Chondrocyte (in vitro differentiated cells): ENCODE data around the gene TRAPPC14. TPM values are rescaled to one million over a fixed set of nuclear protein-coding genes. Genes with fewer than 3 reads are reported as not detected.
"Not testable (repeated sequence)": the region's sequence is repeated elsewhere in the genome, so short reads cannot be mapped to it uniquely, and the experiment has no call there.

Experiments
- DNase-seq: peaks from one replicate; pipeline ENCODE4 v3.0.0; 2021; ENCODE audit warnings: mixed read lengths, low spot score
- H3K27ac Mint-ChIP-seq: one replicate; pipeline ENCODE4 v1.8.0; 2021; ENCODE audit warnings: mild to moderate bottlenecking, moderate library complexity, mixed read lengths; ENCODE audit not compliant: unreplicated experiment
- H3K27me3 Mint-ChIP-seq: 2 replicates; pipeline ENCODE4 v1.8.0; 2021; ENCODE audit warnings: low read depth, mixed read lengths
- H3K36me3 Mint-ChIP-seq: 2 replicates; pipeline ENCODE4 v1.8.0; 2021; ENCODE audit warnings: low read depth, mixed read lengths
- H3K4me1 Mint-ChIP-seq: 2 replicates; pipeline ENCODE4 v1.8.0; 2021; ENCODE audit warnings: low read depth, mild to moderate bottlenecking, mixed read lengths
- H3K4me3 Mint-ChIP-seq: one replicate; pipeline ENCODE4 v1.8.0; 2021; ENCODE audit warnings: mild to moderate bottlenecking, moderate library complexity, mixed read lengths; ENCODE audit not compliant: unreplicated experiment
- H3K9me3 Mint-ChIP-seq: 2 replicates; pipeline ENCODE4 v1.8.0; 2021; ENCODE audit warnings: low read depth, mixed read lengths
- total RNA-seq: library from RNA; stranded (reverse); gene quantifications from 3 replicates; pipeline ENCODE4 v1.2.1, GENCODE V29; 2021
- TF ChIP-seq, protein P1 (sequence below): fragments of 200-600 bp; sonication (generic); IDR thresholded peaks from 2 replicates; pipeline ENCODE4 v1.5.0; 2021; ENCODE audit warnings: antibody characterized with exemption, mild to moderate bottlenecking, moderate library complexity

Gene TRAPPC14
- total RNA-seq, 1 donor from 2014 or later: 15.4 TPM

- no peaks in the 10 kb centered on the region for H3K27me3 Mint-ChIP-seq
- DNase-seq: peak; percentile 99
- TF ChIP-seq, protein P1, sequence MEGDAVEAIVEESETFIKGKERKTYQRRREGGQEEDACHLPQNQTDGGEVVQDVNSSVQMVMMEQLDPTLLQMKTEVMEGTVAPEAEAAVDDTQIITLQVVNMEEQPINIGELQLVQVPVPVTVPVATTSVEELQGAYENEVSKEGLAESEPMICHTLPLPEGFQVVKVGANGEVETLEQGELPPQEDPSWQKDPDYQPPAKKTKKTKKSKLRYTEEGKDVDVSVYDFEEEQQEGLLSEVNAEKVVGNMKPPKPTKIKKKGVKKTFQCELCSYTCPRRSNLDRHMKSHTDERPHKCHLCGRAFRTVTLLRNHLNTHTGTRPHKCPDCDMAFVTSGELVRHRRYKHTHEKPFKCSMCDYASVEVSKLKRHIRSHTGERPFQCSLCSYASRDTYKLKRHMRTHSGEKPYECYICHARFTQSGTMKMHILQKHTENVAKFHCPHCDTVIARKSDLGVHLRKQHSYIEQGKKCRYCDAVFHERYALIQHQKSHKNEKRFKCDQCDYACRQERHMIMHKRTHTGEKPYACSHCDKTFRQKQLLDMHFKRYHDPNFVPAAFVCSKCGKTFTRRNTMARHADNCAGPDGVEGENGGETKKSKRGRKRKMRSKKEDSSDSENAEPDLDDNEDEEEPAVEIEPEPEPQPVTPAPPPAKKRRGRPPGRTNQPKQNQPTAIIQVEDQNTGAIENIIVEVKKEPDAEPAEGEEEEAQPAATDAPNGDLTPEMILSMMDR: peak; percentile 4
- H3K9me3 Mint-ChIP-seq: no peaks in the 10 kb centered on the region
- peaks cover 5% of the 10 kb centered on the region for H3K36me3 Mint-ChIP-seq
- peak within 1 kb of the TSS; percentile 94 for H3K27ac Mint-ChIP-seq
- H3K4me1 Mint-ChIP-seq: peaks cover 22% of the 10 kb centered on the region
- peak within 1 kb of the TSS; percentile 97 for H3K4me3 Mint-ChIP-seq
Observed at GRCh38 chr7:100148559-100149328, 9.8 kb downstream of the TRAPPC14 start, which contains the start of gene LAMTOR4. Gene LAMTOR4 (plus strand): TSS chr7:100148918. CDS start chr7:100148973, 55 bp downstream.

DNA sequence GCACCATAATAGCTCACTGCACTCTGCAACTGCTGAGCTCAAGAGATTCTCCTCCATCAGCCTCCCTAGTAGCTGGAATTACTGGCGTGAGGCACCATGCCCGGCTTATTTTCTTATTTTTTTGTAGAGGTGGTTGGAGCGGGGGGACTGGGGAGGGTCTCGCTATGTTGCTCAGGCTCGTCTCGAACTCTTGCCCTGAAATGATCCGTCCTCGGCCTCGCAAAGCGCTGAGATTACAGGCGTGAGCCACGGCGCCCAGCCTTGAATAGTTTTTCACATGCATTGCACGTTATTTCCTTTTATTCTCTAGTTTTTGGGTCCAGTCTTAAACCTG lies 10.3 kb downstream of the TRAPPC14 start:
- H3K4me1 Mint-ChIP-seq: peaks cover 22% of the 10 kb centered on the region
- peak overlapping the region; percentile 97 for H3K4me3 Mint-ChIP-seq
- H3K27ac Mint-ChIP-seq: peak overlapping the region; percentile 94
- no peaks in the 10 kb centered on the region for H3K9me3 Mint-ChIP-seq
- DNase-seq: no peak
- TF ChIP-seq, protein P1: no peak
- H3K27me3 Mint-ChIP-seq: no peaks in the 10 kb centered on the region
- H3K36me3 Mint-ChIP-seq: peaks cover 5% of the 10 kb centered on the region

DNA sequence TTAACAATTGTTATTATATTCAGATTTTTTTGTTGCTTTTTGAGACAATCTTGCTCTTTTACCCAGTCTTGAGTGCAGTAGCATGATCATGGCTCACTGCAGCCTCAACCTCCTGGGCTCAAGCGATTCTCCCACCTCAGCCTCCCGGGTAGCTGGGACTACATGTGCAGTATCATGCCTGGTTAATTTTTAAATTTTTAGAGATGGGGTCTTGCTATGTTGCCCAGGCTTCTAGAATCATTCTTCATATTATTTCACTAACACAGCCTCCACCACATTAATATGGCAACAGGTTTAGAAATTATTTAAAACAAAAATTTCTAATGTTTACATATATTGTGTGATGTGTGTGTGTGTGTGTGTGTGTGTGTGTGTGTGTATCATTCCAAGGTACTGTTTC lies 11.2 kb downstream of the TRAPPC14 start:
- DNase-seq: no peak
- no peak overlapping the region for H3K27ac Mint-ChIP-seq
- no peaks in the 10 kb centered on the region for H3K27me3 Mint-ChIP-seq
- H3K4me3 Mint-ChIP-seq: no peak overlapping the region
- H3K4me1 Mint-ChIP-seq: peaks cover 22% of the 10 kb centered on the region
- H3K9me3 Mint-ChIP-seq: no peaks in the 10 kb centered on the region
- TF ChIP-seq, protein P1: no peak
- H3K36me3 Mint-ChIP-seq: peaks cover 2% of the 10 kb centered on the region

DNA sequence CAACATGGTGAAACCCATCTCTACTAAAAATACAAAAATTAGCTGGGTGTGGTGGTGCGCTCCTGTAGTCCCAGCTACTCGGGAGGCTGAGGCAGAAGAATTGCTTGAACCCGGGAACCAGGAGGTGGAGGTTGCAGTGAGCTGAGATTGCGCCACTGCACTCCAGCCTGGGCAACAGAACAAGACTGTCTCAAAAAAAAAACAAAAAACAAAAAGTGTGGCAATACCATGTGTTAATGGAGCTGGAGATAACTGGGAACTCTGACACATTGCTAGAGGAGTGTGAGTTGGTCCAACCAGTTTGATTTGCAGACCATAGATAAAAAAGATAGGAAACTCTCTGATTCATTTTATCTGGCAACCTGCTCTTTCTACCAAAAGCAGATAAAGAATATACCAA lies 12.2 kb downstream of the TRAPPC14 start:
- not testable (repeated sequence) for H3K36me3 Mint-ChIP-seq, H3K27me3 Mint-ChIP-seq, H3K9me3 Mint-ChIP-seq, H3K4me3 Mint-ChIP-seq, H3K27ac Mint-ChIP-seq, DNase-seq
- H3K4me1 Mint-ChIP-seq: peaks cover 22% of the 10 kb centered on the region

GRCh38 chr7:100142461-100142860 lies 16.1 kb downstream of the TRAPPC14 start:
- Mint-ChIP-seq H3K27me3 (no peaks in the 10 kb centered on the region), H3K9me3 (no peaks in the 10 kb centered on the region), H3K36me3 (no peaks in the 10 kb centered on the region), H3K4me1 (no peaks in the 10 kb centered on the region), H3K27ac (no peak overlapping the region), H3K4me3 (no peak overlapping the region)
- DNase-seq: no peak
- TF ChIP-seq, protein P1: no peak

DNA sequence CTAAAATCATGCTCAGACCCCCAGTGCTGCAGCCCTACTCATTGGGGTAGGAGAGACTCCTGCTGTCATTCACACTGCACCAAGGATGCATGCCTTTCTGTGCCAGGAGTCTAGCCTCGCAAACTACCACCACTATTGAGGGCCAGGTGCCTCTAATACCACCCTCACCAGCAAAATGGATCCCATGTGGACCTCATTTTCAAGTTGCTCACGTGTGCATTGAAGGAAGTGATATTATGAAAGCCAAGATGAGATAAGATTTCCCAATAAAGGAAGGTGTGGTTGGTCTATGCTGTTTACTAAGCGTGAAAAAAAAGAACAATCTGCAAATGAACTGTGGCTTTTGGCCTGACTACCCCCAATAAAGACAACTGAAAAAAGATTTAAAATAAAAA lies 17.0 kb downstream of the TRAPPC14 start:
- TF ChIP-seq, protein P1: no peak
- no peaks in the 10 kb centered on the region for H3K9me3 Mint-ChIP-seq
- no peak overlapping the region for H3K27ac Mint-ChIP-seq

More for the DNA sequence above, 17.0 kb downstream of the TRAPPC14 start:
- no peaks in the 10 kb centered on the region for H3K36me3 Mint-ChIP-seq
- H3K27me3 Mint-ChIP-seq: no peaks in the 10 kb centered on the region
- DNase-seq: no peak
- no peak overlapping the region for H3K4me3 Mint-ChIP-seq
- H3K4me1 Mint-ChIP-seq: no peaks in the 10 kb centered on the region
